GM12873 (cell line): ENCODE measurements around the gene ERRFI1.

Source experiments
- CTCF ChIP-seq: IDR thresholded peaks from 2 replicates; pipeline ENCODE4 v1.5.1; 2012; ENCODE audit warnings: low read depth, mild to moderate bottlenecking, moderate library complexity, low read length, control low read depth; ENCODE audit not compliant: insufficient read depth; ENCODE audit errors: missing control alignments

ERRFI1 gene

GRCh38 chr1:7989762-7990428 lies 36.2 kb downstream of the ERRFI1 start:
- no peak for TF ChIP-seq CTCF

- no peak for TF ChIP-seq CTCF
Measured at GRCh38 chr1:7988576-7988975, 37.5 kb downstream of the ERRFI1 start.

GRCh38 chr1:7987528-7987927 lies 38.6 kb downstream of the ERRFI1 start:
- TF ChIP-seq CTCF, result no peak

GRCh38 chr1:7985851-7986612 lies 40.1 kb downstream of the ERRFI1 start:
- no peak for TF ChIP-seq CTCF

- TF ChIP-seq CTCF, result no peak
Measured at GRCh38 chr1:7984811-7985210, 41.3 kb downstream of the ERRFI1 start.

- no peak for TF ChIP-seq CTCF
Measured at GRCh38 chr1:7983086-7983778, 42.9 kb downstream of the ERRFI1 start.

GRCh38 chr1:7980984-7981383 lies 45.1 kb downstream of the ERRFI1 start:
- TF ChIP-seq CTCF, result no peak
